Omental fat pad (tissue), 4 donors: Measurements from ENCODE around the gene SNX5. TPM values are rescaled to one million over a fixed set of nuclear protein-coding genes. Genes with fewer than 3 reads are reported as not detected.

Experiments
- ATAC-seq: fragments of 150-250 bp; one replicate; pipeline ENCODE4 v1.9.1; 2016; ENCODE audit warnings: mild to moderate bottlenecking, moderate library complexity; ENCODE audit not compliant: low FRiP score
- DNase-seq: peaks from one replicate; pipeline ENCODE4 v3.0.0-alpha.2; 2019; ENCODE audit warnings: low spot score
- CTCF ChIP-seq, 3 donors: fragments of 450-650 bp; IDR thresholded peaks; one replicate each; pipeline ENCODE4 v1.5.1; 2016 to 2017; ENCODE audit warnings: antibody characterized with exemption in 3 of 3, mild to moderate bottlenecking in 3 of 3, moderate library complexity in 2 of 3
- total RNA-seq, 4 donors: library from RNA; depleted of rRNA; stranded (reverse); fragments of >200 nt; gene quantifications; one replicate each; pipeline ENCODE4 v1.1.0, GENCODE V29; 2016

The SNX5 gene
- total RNA-seq, 4 donors from 2014 or later, result 101 to 232 (median 110) TPM

GRCh38 chr20:18011482-18011881 lies 42.9 kb upstream of the SNX5 start:
- DNase-seq (no peak), ATAC-seq (no peak)

GRCh38 chr20:18009116-18009515 lies 40.5 kb upstream of the SNX5 start:
- DNase-seq (no peak), ATAC-seq (no peak)
- no peak for TF ChIP-seq CTCF (IDR thresholded peaks at IDR 0.05)

More at GRCh38 chr20:18011482-18011881, 42.9 kb upstream of the SNX5 start:
- no peak for TF ChIP-seq CTCF (IDR thresholded peaks at IDR 0.05)

DNA sequence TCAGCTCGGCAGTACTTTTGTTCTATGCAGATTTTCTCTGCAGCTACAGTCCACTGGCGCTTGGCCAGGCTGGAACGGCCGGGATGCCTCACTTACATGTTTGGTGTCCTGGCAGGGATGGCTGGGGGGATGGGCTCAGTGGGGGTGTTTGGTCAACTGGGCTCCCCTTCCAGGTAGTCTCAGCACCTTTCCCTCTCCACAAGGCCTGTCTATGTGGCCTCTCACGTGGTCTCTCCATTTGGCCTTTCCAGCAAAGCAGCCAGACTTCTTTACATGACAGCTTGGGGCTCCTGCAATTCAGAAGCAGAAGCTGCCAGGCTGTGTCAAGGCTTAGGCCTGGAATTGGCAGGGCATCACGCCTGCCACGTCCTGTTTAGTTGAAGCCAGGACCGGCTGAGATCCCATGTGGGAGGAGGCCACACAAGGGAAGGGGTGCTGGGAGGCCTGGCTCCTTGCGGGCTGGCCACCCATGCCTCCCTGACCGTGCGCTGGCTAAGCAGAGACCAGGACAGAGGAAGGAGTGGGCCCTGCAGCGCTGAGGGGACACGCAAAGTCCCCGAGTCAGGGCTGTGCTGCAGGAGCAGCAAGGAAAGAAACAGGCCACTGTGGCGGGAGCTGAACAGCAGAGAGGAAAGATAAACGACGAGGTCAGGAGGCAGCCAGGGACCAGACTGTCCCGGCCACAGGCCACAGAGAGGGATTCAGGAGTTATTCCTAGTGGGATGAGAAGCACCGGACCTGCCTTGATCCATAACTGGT lies 39.1 kb upstream of the SNX5 start:
- TF ChIP-seq CTCF (IDR thresholded peaks at IDR 0.05), result no peak
- no peak for ATAC-seq
- DNase-seq, result no peak

DNA sequence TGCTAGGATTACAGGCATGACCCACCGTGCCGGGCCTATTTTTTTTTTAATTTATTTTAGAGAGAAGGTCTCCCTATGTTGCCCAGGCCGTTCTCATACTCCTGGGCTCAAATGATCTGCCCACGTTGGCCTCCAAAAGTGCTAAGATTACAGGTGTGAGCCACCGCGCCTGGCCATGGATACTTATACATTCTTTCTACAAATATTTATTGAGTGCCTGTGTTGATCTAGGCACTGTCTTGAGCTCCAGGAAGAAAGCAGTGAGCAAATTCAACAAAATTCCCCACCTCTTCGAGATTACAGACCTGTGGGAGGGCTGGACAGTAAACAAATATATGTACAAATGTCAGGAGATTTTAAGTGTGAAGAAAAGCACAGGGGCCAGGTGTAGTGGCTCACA lies 38.1 kb upstream of the SNX5 start:
- ATAC-seq (no peak), DNase-seq (no peak)
- TF ChIP-seq CTCF (IDR thresholded peaks at IDR 0.05), result no peak

- ATAC-seq, result no peak
- TF ChIP-seq CTCF (IDR thresholded peaks at IDR 0.05), result no peak
- no peak for DNase-seq
These were observed 37.4 kb upstream of the SNX5 start for GRCh38 chr20:18005990-18006364.

GRCh38 chr20:18005170-18005989 lies 36.8 kb upstream of the SNX5 start:
- ATAC-seq (no peak), DNase-seq (no peak)
- no peak for TF ChIP-seq CTCF (IDR thresholded peaks at IDR 0.05)
